Activated CD4-positive, alpha-beta memory T cell treated with anti-CD3 and anti-CD28 coated beads for 36 hours (primary cell): Measurements from ENCODE around the gene ACVR1B. TPM values are rescaled to one million over a fixed set of nuclear protein-coding genes. Genes with fewer than 3 reads are reported as not detected.

ENCODE experiments used
- CTCF ChIA-PET: fragments of 350-600 bp; sonication (Branson Sonifier 250); formaldehyde crosslinking; loops from one replicate; lab custom pipeline; 2021; ENCODE audit warnings: antibody characterized with exemption, inconsistent platforms; lab: Charles Lee
- POLR2A ChIA-PET: fragments of 350-600 bp; sonication (Branson Sonifier 250); formaldehyde crosslinking; loops from one replicate; lab custom pipeline; 2021; ENCODE audit warnings: antibody characterized with exemption; lab: Charles Lee
- DNase-seq: peaks from one replicate; pipeline ENCODE4 v3.0.0-alpha.2; 2020
- H3K27ac Mint-ChIP-seq: one replicate; pipeline ENCODE4 v1.8.0; 2021; ENCODE audit warnings: mixed read lengths
- H3K27me3 Mint-ChIP-seq: one replicate; pipeline ENCODE4 v1.8.0; 2021; ENCODE audit warnings: mixed read lengths
- H3K36me3 Mint-ChIP-seq: one replicate; pipeline ENCODE4 v1.8.0; 2021; ENCODE audit warnings: mixed read lengths
- H3K4me1 Mint-ChIP-seq: one replicate; pipeline ENCODE4 v1.8.0; 2021; ENCODE audit warnings: low read depth, mixed read lengths
- H3K4me3 Mint-ChIP-seq: one replicate; pipeline ENCODE4 v1.8.0; 2021; ENCODE audit warnings: mild to moderate bottlenecking, mixed read lengths
- H3K9me3 Mint-ChIP-seq: one replicate; pipeline ENCODE4 v1.8.0; 2021; ENCODE audit warnings: mixed read lengths
- intact Hi-C: fragments of 100-400 bp; cut with micrococcal nuclease; formaldehyde crosslinking; loops from one replicate; pipeline ENCODE4 v1.15.1; 2023
- total RNA-seq, 2 experiments: library from RNA; stranded (reverse); gene quantifications; one replicate each; pipeline ENCODE4 v1.2.3, GENCODE V29; 2021

ACVR1B gene
- total RNA-seq, 2 experiments from 2014 or later, result 8.0 to 8.3 TPM

DNA sequence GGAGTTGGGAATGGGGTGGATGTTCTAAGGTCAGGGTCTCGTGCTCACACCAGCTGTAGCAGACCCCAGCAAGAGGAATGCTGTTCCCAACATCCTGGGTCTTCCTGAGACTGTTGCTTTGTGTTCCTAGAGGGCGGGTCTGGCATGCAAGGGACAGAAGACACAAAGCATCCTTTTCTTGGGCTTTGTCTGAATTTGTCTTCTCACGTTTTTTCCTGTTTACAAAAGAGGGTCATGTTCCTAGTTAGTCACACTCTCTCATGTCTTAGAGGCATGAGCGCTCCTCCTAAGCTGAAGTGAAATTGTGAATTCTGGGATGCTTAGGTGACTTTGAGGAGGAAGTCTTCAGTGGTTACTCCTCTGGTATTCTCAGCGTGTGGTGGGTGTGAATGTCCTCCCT lies 45.6 kb downstream of the ACVR1B start:
- Mint-ChIP-seq H3K27ac (no peak overlapping the region), H3K36me3 (peaks cover 2% of the 10 kb centered on the region), H3K27me3 (no peaks in the 10 kb centered on the region), H3K4me3 (no peak overlapping the region), H3K4me1 (peaks cover 7% of the 10 kb centered on the region), H3K9me3 (no peaks in the 10 kb centered on the region)
- POLR2A ChIA-PET, result no interaction called here
- CTCF ChIA-PET, result interaction anchor here (0.7 to 14.4 kb wide), 2 partner anchors 16 to 27 kb away, joined by 3 to 399 read pairs; no protein-coding TSS in a partner anchor
- no peak for DNase-seq
- intact Hi-C loops, result no loop called here

DNA sequence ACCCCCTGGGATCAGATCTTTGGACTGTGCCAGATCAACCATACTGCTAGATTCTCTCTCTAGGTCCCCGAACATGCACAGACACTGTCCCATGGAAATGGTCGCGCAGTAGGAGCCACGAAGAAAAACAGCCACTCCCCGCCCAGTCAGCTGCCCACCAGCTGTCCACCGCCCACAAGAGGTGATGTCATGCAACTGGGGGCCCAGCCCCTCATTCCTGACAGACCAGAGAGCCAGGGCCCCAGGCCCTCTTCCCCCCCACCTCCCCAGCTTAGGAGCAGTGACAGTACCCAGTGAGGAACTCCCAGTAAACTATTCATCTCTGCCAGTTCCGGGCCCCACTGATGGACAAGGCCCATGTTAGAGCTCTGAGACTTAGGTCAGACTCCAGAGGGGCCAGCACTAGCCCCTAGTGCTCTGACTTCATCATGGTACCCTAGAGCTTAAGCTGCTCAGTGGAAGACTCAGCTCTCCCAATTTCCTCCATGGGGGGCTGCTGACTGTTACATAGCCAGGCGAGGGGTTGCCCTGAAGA lies 51.6 kb downstream of the ACVR1B start:
- H3K36me3 Mint-ChIP-seq, result no peaks in the 10 kb centered on the region
- ChIA-PET POLR2A (interaction anchor here (0.6 to 1.2 kb wide), 3 partner anchors 22 to 107 kb away, joined by 3 to 4 read pairs (median 3); no protein-coding TSS in a partner anchor), CTCF (interaction anchor here (0.6 to 8.8 kb wide), 11 partner anchors 10 to 582 kb away, joined by 3 to 168 read pairs (median 5); no protein-coding TSS in a partner anchor)
- no peak overlapping the region for H3K27ac Mint-ChIP-seq
- H3K27me3 Mint-ChIP-seq, result peaks cover 2% of the 10 kb centered on the region
- peaks cover 12% of the 10 kb centered on the region for H3K4me1 Mint-ChIP-seq
- H3K4me3 Mint-ChIP-seq, result no peak overlapping the region
- no peak for DNase-seq
- H3K9me3 Mint-ChIP-seq, result no peaks in the 10 kb centered on the region
- intact Hi-C loops, result no loop called here

DNA sequence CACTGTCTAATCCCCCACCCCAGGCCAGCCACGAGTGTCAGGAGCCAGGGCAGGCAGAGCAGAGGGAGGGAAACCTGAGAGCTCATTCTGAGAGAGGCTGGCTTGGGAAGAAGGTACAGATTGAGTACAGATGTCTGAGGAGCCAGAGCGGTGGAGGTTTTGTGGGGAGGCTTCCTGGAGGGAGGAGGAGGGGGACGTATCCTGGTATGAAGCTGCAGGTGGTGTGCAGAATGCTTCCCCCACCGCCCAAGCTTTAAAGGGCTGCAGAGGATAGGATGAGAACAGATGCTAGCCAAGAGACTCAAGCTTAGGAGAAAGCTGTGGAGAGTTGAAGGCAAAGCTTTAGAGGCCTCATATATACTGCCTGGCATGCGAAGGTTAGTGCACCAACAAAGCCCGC lies 52.1 kb downstream of the ACVR1B start:
- Mint-ChIP-seq H3K4me1 (peaks cover 17% of the 10 kb centered on the region), H3K4me3 (no peak overlapping the region), H3K27ac (no peak overlapping the region), H3K9me3 (no peaks in the 10 kb centered on the region), H3K27me3 (peaks cover 2% of the 10 kb centered on the region), H3K36me3 (no peaks in the 10 kb centered on the region)
- POLR2A ChIA-PET, result interaction anchor here (0.6 to 1.2 kb wide), 3 partner anchors 22 to 107 kb away, joined by 3 to 4 read pairs (median 3); no protein-coding TSS in a partner anchor
- CTCF ChIA-PET, result interaction anchor here (0.6 to 8.8 kb wide), 12 partner anchors 11 to 583 kb away, joined by 3 to 168 read pairs (median 5); no protein-coding TSS in a partner anchor
- intact Hi-C loops, result no loop called here
- no peak for DNase-seq

DNA sequence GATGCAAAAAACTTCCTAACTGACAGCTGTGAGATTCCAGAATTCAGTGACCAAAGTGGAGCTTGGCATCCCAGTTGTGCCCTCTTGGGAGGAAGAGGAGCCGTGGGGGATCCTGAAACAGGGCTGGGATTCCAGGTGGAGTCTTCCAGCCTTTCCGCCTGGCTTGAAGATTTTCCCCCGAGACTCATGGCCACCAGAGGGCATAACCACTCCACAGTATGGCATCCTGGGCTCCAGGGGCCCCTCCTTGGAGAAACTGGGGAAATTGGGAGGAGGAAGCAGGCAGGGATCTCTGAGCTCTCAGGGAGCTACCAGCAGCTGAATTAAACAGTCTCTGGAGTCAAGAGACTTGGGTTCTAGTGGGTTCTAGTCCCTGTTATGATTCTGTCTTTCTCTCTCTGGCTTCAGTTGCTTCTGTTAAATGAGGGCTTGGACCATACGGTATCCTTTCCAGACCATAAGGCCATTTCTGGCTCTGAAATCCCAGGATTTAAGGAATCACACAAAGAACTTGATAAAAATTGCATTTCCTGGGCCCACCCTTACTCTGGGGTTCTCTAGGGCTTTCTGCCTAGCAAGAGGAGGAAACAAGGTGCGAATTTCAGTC lies 52.6 kb downstream of the ACVR1B start:
- H3K4me1 Mint-ChIP-seq, result peaks cover 17% of the 10 kb centered on the region
- intact Hi-C loops, result no loop called here
- peaks cover 2% of the 10 kb centered on the region for H3K27me3 Mint-ChIP-seq
- H3K4me3 Mint-ChIP-seq, result no peak overlapping the region
- no peaks in the 10 kb centered on the region for H3K36me3 Mint-ChIP-seq
- ChIA-PET POLR2A (interaction anchor here (1.2 kb wide), 1 partner anchor 21 kb away, joined by 4 read pairs; no protein-coding TSS in a partner anchor), CTCF (interaction anchor here (0.6 to 8.8 kb wide), 10 partner anchors 11 to 215 kb away, joined by 3 to 168 read pairs (median 6); no protein-coding TSS in a partner anchor)
- DNase-seq, result peak; percentile 36
- no peak overlapping the region for H3K27ac Mint-ChIP-seq
- H3K9me3 Mint-ChIP-seq, result no peaks in the 10 kb centered on the region

DNA sequence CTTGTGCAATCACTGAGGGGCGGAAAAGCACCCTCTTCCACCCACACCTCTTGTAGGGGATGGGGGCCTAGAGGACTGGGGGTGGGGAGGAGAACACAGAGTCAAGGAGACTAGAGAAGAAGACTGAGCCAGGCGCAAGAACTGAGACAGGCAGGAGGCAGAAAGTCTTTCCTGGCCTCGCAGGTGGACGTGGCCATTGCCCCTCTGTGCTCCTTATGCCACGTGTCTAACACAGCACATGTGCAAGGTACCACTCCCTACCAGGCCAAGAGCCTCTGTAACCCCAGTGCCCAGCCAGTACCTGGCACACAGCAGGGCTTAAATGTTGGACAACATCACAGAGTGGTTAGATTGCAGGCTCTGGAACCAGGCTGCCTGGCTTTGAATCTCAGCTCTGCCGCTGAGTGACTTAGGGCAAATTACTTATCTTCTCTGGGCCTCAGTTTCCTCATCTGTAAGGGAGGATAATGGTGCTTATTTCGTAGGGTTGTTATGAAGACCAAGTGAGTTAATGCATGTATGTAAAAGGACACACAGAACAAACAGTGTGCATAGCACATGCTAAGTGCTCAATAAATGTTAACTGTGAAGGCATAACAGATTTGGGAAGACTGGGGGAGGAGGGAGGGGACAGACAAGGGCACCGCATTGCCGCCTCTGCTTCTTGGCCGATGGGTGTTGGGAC lies 53.9 kb downstream of the ACVR1B start:
- CTCF ChIA-PET, result interaction anchor here (0.5 to 8.8 kb wide), 7 partner anchors 10 to 80 kb away, joined by 3 to 168 read pairs (median 7); no protein-coding TSS in a partner anchor
- intact Hi-C loops, result loop anchor here (1.0 kb wide), 1 partner anchor 12 kb away; no protein-coding TSS in a partner anchor
- peaks cover 14% of the 10 kb centered on the region for H3K4me1 Mint-ChIP-seq
- no peak overlapping the region for H3K27ac Mint-ChIP-seq
- no peak overlapping the region for H3K4me3 Mint-ChIP-seq
- H3K27me3 Mint-ChIP-seq, result peaks cover 2% of the 10 kb centered on the region
- POLR2A ChIA-PET, result interaction anchor here (2.9 kb wide), 1 partner anchor 18 kb away, joined by 28 read pairs; no protein-coding TSS in a partner anchor
- no peaks in the 10 kb centered on the region for H3K9me3 Mint-ChIP-seq
- no peak for DNase-seq
- no peaks in the 10 kb centered on the region for H3K36me3 Mint-ChIP-seq

GRCh38 chr12:52005903-52006703 lies 54.6 kb downstream of the ACVR1B start:
- H3K4me1 Mint-ChIP-seq, result peaks cover 14% of the 10 kb centered on the region
- H3K4me3 Mint-ChIP-seq, result peak overlapping the region; percentile 71
- intact Hi-C loops, result loop anchor here (1.0 kb wide), 1 partner anchor 13 kb away; no protein-coding TSS in a partner anchor
- H3K27ac Mint-ChIP-seq, result peak overlapping the region; percentile 28
- CTCF ChIA-PET, result interaction anchor here (0.5 to 8.8 kb wide), 7 partner anchors 10 to 185 kb away, joined by 3 to 168 read pairs (median 5); no protein-coding TSS in a partner anchor
- H3K9me3 Mint-ChIP-seq, result no peaks in the 10 kb centered on the region
- peaks cover 2% of the 10 kb centered on the region for H3K27me3 Mint-ChIP-seq
- no peak for DNase-seq
- POLR2A ChIA-PET, result interaction anchor here (0.9 to 2.9 kb wide), 5 partner anchors 13 to 45 kb away, joined by 3 to 28 read pairs (median 3); partner anchors contain the start of gene NR4A1
- H3K36me3 Mint-ChIP-seq, result peaks cover 6% of the 10 kb centered on the region

- Mint-ChIP-seq H3K36me3 (peaks cover 8% of the 10 kb centered on the region), H3K27ac (peak within 1 kb of the TSS; percentile 40), H3K9me3 (no peaks in the 10 kb centered on the region)
These were observed 55.2 kb downstream of the ACVR1B start, which contains the start of gene TAMALIN for GRCh38 chr12:52006726-52007157. Gene TAMALIN, plus strand, starts transcription at chr12:52006946. Its CDS starts 74 bp downstream, at chr12:52007020.

DNA sequence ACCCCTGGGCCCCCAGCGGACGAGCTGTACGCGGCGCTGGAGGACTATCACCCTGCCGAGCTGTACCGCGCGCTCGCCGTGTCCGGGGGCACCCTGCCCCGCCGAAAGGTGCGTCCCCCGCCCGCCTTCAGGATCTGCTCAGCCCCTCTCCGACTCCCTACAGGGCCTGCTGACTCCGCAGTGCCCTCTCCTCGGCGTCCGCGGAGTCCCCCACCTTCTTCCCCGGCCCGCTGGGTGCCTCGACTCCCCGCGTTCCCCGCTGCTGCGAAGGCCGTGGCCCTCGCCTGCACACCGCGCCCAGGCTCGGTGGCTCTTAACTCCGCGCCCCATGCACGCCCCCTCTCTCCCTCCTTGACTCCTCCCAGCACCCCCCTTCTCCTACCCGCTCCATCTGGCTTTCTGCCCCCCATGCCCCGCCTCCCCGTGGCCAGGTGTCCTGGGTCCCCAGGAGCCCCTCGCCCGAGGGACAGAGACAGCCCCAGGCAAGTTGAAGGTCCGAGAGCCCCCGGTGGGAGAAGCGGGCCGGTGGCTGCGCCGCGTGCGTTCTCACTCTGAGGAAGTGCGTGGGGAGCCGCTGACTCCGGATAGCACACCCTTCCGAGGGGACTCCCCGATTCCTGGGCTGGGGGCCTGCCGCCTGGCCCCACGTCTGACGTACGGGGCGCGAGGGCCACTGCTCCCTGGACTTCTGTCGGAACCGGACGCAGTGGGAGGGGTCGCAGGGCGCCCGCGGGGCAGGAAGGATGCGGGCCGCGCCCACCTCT lies 55.8 kb downstream of the ACVR1B start:
- ChIA-PET POLR2A (interaction anchor here (0.9 to 2.9 kb wide), 6 partner anchors 13 to 63 kb away, joined by 3 to 28 read pairs (median 4); partner anchors contain the start of genes ATG101 and NR4A1), CTCF (interaction anchor here (0.9 to 8.8 kb wide), 9 partner anchors 13 to 132 kb away, joined by 3 to 168 read pairs (median 4); no protein-coding TSS in a partner anchor)
- peaks cover 2% of the 10 kb centered on the region for H3K27me3 Mint-ChIP-seq
- peaks cover 8% of the 10 kb centered on the region for H3K36me3 Mint-ChIP-seq
- peak overlapping the region; percentile 83 for H3K4me3 Mint-ChIP-seq
- peaks cover 14% of the 10 kb centered on the region for H3K4me1 Mint-ChIP-seq
- peak overlapping the region; percentile 40 for H3K27ac Mint-ChIP-seq
- intact Hi-C loops, result loop anchor here (1.0 kb wide), 2 partner anchors 16 to 44 kb away; partner anchors contain the start of gene NR4A1
- H3K9me3 Mint-ChIP-seq, result no peaks in the 10 kb centered on the region
- peak; percentile 62 for DNase-seq

More at GRCh38 chr12:52006726-52007157, 55.2 kb downstream of the ACVR1B start, which contains the start of gene TAMALIN:
- CTCF ChIA-PET, result interaction anchor here (1.0 to 8.8 kb wide), 7 partner anchors 14 to 186 kb away, joined by 3 to 168 read pairs (median 5); no protein-coding TSS in a partner anchor
- intact Hi-C loops, result loop anchor here (1.0 kb wide), 2 partner anchors 17 to 45 kb away; partner anchors contain the start of gene NR4A1
- DNase-seq, result peak; percentile 82
- H3K4me1 Mint-ChIP-seq, result peaks cover 14% of the 10 kb centered on the region
- peak within 1 kb of the TSS; percentile 83 for H3K4me3 Mint-ChIP-seq
- H3K27me3 Mint-ChIP-seq, result peaks cover 2% of the 10 kb centered on the region
- POLR2A ChIA-PET, result interaction anchor here (0.9 to 2.9 kb wide), 6 partner anchors 13 to 63 kb away, joined by 3 to 28 read pairs (median 4); partner anchors contain the start of genes ATG101 and NR4A1

GRCh38 chr12:52007982-52008510 lies 56.5 kb downstream of the ACVR1B start:
- H3K27ac Mint-ChIP-seq, result peak overlapping the region; percentile 40
- no peak for DNase-seq
- ChIA-PET POLR2A (interaction anchor here (1.4 to 2.9 kb wide), 3 partner anchors 12 to 62 kb away, joined by 4 to 28 read pairs (median 4); partner anchors contain the start of gene ATG101), CTCF (interaction anchor here (0.7 to 8.8 kb wide), 8 partner anchors 15 to 133 kb away, joined by 3 to 168 read pairs (median 4); no protein-coding TSS in a partner anchor)
- peak overlapping the region; percentile 83 for H3K4me3 Mint-ChIP-seq
- H3K27me3 Mint-ChIP-seq, result peaks cover 2% of the 10 kb centered on the region
- H3K9me3 Mint-ChIP-seq, result no peaks in the 10 kb centered on the region
- H3K4me1 Mint-ChIP-seq, result peaks cover 14% of the 10 kb centered on the region
- H3K36me3 Mint-ChIP-seq, result peaks cover 8% of the 10 kb centered on the region
- intact Hi-C loops, result loop anchor here (1.0 kb wide), 2 partner anchors 15 to 43 kb away; partner anchors contain the start of gene NR4A1
